ENCODE measurements around the gene CEBPA.
"Not testable (repeated sequence)": the region's sequence is repeated elsewhere in the genome, so short reads cannot be mapped to it uniquely, and the experiment has no call there.

Gene CEBPA

DNA sequence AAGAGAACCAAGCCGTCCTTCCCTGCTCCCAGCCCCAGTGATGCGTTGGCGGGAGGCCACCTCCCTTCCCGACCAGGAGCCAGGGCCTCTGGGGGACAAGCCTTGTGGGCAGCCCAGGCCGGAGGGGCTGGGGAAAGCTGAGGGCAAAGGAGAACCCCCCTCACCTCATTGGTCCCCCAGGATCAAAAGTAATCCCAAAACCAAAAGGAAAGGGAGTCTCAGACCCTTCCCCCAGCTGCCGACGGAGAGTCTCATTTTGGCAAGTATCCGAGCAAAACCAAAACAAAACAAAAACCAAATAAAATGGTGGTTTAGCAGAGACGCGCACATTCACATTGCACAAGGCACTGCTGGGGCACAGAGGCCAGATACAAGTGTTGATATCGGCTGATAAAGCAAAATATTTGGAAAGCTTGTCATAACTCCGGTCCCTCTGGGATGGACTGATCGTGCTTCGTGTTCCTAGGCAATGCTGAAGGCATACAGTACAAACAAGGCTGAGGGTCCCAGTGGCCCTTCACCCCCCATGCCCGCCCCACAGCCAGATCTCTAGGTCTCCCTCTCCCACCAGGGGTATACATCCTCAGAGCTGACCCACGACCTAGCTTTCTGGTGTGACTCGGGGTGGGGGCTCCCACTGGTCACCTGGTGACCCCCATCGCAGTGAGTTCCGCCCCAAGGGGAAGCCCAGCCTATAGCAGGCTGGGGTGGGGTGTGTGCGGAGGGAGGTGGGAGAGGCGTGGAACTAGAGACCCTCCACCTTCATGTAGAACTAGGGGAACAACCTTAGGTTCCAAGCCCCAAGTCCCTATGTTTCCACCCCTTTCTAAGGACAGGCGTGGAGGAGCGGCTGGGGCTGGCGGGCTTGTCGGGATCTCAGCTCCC lies 2.1 kb downstream of the CEBPA start:
- no peak for FAIRE-seq

DNA sequence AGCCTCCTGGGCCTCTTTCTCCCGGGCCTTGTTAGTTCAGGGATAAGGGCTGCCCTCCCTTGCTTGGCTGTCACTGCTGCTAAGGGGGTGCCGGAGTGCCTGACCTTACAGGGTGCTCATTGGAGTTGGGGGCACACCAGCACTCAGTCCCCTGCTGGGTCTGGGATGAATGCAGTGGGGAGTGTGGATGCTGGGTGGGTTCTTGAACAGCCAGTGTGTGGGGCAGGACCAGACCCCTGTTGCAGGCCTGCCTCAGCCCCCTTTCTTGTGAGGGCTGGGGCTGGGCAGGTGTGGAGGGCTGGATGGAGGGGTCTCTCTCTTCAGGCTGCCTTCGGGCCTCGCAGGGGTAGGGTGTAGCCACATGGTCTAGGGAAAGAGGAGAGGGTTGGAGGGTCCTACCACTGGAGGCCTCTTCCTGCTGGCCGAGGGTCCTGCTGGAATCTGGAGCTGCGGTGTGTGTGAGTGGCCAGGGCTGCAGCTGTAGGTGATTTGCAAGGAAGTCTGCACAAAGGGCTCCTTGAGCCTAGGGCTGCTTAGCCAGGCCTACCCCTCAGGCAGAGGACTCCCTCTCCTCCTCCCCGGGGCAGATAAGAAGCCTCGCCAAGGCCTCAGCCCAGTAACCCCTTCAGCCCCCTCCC lies 3.2 kb downstream of the CEBPA start:
- no peak for FAIRE-seq

DNA sequence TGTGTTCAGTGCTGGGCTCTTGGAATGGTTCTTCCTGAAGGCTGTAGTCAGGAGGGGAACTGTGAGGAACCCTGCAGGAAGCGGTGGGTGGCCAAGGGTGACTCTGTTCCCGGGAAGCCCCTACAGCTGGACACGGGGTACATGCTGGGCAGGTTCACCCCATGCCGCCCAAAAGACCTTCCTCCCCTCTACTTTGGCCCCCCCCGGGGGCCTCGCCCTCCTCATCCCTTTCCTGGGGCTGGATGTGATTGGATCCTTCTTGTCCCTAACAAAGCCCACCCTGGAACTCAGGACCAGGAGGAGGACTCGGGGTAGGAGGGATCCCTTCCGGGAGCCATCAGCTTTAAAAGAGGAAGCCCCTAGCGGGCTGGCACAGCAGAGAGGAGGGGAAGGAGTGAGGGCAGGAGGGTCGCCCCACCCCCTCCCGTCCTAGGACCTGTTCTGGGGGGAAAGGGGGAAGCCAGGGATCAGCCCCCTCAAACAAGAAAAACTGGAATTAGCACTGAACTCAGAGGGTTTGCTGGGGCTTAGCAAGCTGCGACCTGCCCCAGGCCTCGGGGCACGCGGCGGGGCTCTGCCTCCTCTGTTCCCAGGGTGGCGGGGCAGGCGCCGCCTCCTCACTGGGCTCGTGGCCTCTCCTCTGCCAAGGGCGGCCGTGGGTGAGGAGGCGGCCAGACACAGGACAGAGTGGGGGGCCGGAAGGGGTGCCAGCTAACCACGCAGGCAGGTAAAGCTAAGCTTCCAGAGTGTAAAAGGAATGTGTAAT lies 4.0 kb downstream of the CEBPA start:
- FAIRE-seq, result no peak

DNA sequence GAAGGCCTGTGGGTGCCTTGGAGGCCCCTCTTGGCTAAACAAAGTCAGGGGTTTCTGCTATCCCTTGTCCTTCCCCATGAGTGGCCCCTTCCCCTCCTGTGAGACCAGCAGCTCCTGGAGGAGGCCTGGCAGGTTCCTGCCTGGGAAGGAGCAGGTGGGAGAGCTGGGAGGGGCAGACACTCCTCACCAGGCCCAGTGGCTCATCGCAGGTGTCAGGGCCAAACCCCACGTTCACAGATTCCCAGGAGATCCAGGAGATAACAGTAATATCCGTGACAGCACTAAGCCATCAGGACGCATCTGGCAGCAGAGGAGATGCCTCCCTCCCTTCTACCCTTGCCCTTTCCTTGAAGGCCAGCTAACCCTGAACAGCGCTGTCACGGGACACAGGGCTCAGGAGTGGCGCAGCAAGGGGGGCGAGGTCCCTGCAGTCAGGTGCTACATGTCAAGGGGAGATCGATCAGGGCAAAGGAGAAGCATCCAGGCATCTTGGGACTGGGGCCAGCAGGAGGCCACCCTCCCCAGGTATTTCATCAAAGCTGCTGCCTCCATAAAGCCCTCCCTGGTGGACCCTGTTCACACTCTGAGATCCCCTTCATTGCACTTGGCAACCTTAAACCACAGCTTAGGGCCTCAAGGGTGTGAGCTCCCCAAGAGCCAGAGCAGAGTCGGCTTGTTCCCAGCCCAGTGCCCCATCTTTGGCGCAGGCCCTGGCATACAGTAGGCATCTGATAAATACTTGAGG lies 4.8 kb downstream of the CEBPA start:
- no peak for FAIRE-seq

DNA sequence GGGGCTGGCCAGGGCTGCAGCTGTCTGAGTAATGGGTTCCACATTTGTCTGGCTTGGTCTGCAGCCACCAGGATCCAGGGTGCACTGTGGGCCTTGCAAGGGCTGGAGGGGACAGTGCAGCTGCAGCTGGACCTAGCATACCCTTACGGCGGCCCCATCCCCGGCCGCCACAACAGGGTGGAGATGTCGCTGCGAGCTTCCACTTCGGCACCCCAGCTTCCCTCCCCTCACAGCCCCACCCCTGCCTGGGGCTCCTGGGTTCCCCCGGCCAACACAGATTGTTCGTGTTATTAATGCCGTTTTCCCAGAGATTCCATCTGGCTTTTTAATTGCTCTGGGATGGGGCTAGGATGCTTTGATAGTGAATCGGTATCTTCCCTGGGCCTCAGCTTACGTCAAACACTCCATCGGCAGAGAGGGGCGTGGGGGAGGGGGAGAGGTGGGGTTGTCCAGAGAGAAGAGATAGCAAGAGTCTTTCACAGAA lies 5.8 kb downstream of the CEBPA start:
- no peak for FAIRE-seq

DNA sequence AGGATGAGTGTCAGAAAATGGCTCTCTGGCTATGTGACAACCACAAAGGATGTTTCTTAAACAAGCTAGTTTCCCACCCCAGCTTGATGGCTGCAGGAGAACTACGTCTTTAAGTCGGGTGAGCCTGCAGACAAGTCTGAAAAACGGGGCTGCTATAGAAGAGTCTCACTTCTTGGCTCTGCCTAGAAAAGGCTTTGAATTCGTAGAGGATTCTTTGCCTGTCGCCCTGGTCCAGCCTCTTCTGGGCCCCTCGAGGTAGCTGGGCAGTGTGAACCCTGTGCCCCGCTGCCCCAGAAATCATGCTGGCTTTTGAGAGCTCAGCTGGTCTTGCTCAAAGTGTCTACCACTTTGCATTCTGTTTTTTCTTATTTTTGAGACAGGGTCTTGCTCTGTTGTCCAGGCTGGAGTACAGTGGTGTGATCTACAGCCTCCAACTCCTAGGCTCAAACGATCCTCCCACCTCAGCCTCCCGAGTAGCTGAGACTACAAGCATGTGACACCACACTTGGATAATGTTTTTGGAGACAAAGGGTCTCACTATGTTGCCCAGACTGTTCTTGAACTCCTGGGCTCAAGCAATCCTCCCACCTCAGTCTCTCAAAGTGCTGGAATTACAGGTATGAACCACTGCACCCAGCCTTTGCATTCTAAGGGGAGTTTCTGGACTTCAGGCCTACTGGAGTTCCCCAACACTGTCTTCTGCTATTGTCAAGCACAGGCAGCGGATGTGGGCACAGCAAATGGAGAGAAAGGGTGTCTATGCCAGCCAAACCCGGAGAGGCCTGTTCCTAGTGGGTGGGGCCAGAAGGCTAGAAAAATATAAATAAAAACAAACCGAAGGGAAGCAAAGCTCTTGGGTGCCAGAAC lies 6.5 kb downstream of the CEBPA start:
- no peak for FAIRE-seq

DNA sequence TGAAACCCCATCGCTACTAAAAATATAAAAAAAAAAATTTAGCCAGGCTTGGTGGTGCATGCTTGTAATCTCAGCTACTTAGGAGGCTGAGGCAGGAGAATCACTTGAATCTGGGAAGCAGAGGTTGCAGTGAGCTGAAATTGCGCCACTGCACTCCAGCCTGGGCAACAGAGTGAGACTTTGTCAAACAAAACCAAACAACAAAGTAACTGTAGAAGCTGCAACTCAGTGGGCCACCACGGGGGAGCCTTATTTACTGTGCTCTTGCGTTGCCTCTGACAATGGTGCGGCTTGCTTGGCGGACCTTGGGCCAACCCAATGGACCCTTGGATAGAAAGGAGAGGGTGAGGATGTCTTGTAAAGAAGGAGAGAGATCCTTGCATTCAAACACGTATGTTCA lies 7.3 kb downstream of the CEBPA start:
- FAIRE-seq, result not testable (repeated sequence)

DNA sequence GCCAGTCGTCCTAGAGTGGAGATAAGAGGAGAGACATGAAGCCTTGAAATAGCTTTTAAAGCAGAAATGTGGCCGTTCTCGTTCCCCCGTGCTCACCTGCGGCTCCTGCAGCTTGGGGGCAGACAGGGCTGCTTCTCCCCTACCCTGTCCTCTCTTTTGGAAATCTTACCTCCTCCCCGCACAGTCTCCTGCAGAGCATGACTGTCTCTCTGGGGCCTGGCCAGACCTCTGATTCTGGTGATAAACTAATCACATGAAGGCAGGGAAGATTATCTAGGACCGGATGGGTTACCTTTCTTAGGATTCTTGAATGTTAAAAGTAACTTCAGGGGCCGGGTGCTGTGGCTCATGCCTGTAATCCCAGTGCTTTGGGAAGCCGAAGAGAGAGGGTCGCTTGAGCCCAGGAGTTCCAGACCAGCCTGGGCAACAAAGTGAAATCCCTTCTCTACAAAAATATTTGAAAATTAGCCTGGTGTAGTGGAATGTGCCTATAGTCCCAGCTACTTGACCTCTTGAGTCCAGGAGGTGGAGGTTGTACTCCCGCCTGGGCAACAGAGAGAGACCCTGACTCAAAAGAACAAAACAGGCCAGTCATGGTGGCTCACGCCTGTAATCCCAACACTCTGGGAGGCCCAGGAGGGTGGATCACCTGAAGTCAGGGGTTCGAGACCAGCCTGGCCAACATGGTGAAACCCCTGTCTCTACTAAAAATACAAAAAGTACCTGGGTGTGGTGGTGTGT lies 8.1 kb downstream of the CEBPA start:
- FAIRE-seq, result no peak

DNA sequence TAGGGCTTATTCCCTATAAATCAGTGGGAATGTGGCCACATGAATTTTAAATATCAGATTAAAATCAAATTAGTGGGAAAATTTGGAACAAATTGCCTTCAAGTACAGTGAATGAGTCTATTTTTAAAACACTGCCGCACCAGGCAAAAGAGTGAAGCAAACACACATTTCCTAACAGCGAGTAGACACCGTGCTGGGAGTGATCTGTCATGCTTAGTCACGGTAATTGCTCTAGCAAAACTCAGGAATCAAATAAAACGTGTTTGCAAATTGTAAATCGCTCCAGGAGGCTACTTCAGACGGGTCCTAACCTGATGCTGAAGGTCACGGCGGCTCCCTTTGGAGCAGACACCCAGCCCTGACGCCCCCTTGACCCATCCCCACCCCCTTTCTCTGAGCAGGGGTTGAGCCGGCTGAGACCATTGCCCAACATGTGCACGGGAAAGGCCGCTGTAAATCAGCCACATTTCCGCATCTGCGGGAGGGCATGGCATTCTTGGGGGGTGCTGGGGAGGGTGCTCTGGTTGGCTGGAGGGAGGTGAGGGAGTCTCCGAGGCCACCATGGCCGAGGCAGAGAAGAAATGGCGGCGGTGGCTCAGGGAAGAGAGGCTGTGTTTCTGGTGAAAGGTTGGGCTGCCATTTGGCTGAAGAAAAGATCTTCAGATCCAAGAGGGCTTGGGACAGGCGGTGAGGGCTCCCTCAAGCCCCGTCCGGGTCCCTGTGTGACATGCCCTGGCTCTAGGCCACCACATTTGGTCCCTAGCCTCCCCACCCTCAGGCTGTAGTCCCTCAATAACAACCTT lies 8.9 kb downstream of the CEBPA start:
- no peak for FAIRE-seq

DNA sequence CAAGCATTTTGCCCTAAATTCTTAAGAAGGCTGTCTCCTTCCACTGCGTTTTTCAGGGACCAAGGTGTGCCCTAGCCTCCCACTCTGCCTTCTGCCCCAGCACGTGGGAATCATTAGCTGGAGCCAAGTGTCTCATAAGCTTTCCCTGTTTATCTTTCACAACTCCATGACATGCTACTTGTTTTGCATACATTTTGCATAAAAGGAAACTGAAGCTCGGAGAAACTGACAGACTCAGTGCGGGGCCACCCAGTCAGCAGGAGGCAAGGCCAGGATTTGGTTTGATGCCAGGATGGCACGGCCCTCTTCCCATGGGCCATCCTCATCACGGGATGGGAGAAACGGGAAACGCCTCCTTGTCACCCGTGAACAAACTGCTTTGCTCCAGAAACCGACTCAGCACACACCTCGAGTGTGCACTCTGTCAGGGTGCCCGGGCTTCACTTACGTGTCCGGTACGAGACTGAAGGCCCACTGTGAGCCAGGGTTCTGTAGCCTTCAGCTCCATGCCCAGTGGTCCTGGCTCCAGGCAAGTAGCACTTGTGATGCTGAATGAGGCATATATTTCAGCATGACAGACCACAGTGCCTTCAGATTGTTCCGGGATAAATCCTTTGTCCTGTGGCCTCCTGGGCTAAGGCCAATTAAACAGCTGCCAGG lies 9.6 kb downstream of the CEBPA start:
- no peak for FAIRE-seq

DNA sequence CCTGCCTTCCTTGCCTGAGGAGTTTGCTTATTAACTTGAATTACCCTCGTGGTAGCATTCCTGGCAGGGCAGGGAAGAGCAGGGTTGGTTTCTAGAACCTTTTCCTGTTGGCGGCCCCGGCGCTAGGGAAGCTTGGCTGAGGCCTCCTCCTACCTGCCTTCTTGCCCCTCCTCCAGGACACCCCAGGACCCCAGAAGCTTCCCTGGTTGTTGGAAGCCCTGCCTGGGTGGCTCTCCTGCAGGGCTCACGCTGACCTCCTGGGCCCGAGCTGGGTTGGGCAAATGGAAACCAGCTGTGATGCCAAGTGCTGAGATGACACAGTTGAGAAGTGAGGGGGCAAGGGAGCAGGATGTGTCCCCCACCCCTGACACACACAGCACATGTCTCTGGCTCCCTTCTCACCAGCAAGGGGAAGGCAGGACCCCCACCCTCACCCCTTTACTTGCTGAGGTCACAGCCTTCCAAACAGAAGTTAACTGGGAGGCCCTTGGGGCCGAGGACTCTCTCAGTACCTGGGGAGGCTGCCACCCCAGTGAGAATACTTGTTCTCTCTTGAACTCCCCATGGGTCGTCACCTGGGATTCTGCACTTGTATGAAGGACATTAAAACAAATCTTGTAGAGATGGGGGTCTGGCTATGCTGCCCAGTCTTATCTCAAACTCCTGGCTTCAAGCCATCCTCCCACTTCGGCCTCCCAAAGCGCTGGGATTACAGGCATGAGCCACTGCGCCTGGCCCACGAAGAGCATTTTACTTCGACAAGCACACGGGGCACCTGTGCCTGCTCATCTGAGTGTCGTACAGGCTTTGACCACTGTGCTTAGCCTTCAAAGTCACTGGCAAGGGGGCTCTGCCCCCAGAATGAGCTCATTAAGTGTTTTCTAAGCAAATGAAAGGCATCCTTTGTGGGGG lies 10.5 kb downstream of the CEBPA start:
- no peak for FAIRE-seq

DNA sequence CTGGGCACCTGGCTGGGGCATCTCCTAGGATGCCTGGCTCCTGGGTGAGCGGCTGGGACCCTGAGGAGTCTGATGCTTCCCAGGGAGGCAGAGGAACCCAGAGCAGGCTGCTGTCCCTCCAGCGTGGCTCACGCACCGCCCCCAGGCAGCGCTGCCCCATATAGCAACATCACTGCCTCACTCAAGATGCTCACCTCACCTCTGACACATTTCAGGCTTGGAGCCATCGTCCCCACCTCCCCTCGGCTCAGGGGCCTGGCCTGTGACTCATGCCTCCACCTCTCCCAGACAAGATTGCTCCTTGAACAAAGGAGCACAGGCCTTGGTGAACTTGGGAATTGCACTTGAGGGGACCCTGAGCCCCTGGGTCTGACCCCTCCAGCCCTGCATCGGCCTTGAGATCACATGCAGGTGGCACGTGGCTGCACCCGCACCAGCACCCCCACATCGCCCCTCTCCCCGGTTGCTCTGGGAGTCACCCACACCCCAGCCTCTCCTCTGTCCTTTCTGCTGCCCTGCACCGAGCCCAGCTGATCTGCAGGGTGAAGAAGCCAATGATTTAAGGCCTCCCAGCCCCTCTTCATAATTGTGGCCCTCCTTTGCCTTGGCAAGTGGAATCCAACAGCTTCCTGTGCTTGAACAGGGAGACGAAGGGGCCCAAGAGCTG lies 11.2 kb downstream of the CEBPA start:
- no peak for FAIRE-seq

DNA sequence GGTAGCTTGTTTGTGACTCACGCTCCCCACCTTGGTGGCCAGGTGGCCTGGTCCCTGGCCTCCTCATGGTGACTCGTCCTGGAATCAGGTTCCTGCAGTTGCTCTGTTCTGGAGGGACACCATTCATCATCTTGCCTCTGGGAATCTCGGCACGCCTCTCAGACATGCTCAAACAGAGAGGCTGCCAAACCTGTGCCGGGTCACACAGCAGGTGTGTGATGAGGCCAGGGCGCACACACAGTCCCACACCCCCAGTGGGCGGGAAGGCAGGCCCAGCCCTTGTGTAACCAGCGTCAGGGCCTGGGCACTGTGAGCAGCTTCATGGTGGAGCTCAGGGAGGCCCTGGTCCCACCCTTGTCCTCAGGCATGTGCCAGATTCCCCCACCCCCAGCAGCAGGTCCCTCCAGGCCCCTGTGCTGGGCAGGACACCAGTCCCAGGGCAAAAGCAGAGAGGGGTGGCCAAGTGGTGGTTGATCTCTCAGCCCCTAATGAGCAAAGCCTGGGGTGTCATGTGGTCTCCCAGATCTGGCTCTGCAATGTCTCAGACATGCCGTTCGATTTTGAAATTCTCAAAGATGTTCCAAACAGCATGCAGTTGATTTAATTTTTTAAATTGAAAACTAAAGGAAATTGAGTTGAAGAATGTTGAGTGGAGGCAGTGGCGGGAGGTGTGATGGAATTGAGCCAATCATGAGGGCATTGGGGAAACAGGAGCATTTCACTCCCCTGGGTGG lies 12.1 kb downstream of the CEBPA start:
- FAIRE-seq, result no peak

DNA sequence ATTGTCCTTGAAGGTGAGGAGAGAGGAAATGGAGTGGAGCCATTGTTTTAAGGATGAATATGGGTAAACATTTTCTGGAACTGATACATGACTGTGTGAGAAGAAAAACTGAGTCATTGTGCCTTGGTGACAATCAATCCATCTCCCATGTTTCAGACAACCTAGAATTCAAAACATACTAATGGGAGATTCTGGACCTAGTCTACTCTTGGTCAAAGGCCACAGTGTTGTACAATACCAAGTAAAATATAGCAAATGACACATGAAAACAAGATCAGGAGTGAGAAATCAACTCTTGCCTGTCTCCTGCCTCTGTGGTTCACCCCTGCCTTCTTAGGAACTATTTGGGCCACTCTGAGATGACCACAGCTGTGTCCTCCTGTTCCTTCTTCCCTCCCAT lies 13.1 kb downstream of the CEBPA start:
- FAIRE-seq, result no peak

DNA sequence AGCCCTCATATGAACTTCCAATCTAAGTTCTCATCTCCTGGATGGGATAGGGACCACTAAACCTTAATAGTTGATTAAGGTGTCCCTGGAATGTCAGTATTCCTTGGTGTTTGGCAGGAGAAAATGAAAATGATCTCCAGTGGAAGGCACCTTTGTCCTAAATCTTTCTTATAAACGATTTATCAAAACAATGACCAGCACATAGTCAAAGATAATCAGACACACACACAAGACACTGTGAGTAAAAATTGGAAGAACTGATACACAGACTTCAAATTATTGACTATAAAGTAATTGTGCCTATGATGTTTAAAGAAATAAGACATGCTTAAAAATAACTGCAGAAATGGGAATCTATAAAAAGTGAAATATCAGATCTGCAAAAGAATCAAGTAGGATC lies 13.7 kb downstream of the CEBPA start:
- FAIRE-seq, result no peak

DNA sequence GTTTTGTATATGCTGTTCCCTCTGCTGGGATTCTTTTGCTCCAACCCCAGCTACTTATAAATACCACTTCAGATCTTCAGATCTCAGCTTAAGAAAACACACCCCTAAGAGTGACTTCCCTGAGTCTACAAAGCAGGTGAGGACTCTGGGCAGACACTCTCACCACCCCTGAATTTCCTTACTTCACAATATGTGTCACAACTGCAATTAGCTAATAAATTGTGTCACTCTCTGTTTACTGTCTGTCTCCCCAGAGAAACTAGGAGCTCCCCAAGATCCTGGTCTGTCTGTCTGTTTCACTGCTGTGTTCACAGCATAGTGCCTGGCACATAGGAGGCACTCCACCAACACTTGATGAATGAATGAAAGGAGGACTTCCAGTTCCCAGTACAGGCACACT lies 14.4 kb downstream of the CEBPA start:
- FAIRE-seq, result no peak

DNA sequence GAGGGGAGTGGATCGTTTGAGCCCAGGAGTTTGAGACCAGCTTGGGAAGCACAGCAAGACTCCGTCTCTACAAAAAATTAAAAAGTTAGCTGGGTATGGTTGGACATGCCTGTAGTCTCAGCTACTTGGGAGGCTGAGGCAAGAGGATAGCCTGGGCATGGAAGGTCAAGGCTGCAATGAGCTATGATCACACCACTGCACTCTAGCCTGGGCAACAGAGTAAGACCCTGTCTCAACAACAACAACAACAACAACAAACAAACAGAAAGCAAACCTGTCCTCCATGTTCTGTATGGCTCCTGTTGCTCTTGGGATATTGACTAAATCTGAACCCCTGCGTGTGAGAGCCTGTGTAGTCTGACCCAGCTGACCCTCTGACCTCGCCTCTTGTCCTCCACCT lies 14.9 kb downstream of the CEBPA start:
- FAIRE-seq, result no peak
